MM.1S (cell line): ENCODE measurements around the gene HS6ST1.

ENCODE experiments used
- DNase-seq: peaks from one replicate; pipeline ENCODE4 v3.0.0-alpha.2; 2015
- H2AFZ ChIP-seq: fragments of 300-600 bp; sonication (generic); 2 replicates; pipeline ENCODE4 v1.6.0; 2016; ENCODE audit warnings: antibody characterized with exemption, low read length
- H3F3A ChIP-seq: fragments of 300-600 bp; sonication (generic); 2 replicates; pipeline ENCODE4 v1.6.1; 2016; ENCODE audit warnings: mild to moderate bottlenecking, antibody characterized with exemption, low read length, moderate library complexity, mixed read lengths; ENCODE audit not compliant: insufficient read depth
- H3K27ac ChIP-seq: fragments of 300-600 bp; sonication (generic); 2 replicates; pipeline ENCODE4 v1.5.1; 2016; ENCODE audit warnings: mild to moderate bottlenecking, low read length
- H3K27me3 ChIP-seq: fragments of 300-600 bp; sonication (generic); replicated peaks from 2 replicates; pipeline ENCODE4 v1.6.0; 2016; ENCODE audit warnings: low read length; ENCODE audit not compliant: insufficient read depth
- H3K36me3 ChIP-seq: fragments of 300-600 bp; sonication (generic); replicated peaks from 2 replicates; pipeline ENCODE4 v1.6.1; 2016; ENCODE audit warnings: mild to moderate bottlenecking, low read length, mixed read lengths; ENCODE audit not compliant: insufficient read depth
- H3K4me1 ChIP-seq: fragments of 300-600 bp; sonication (generic); 2 replicates; pipeline ENCODE4 v1.6.1; 2016; ENCODE audit warnings: low read length, mixed read lengths
- H3K4me2 ChIP-seq: fragments of 300-600 bp; sonication (generic); 2 replicates; pipeline ENCODE4 v1.6.0; 2016; ENCODE audit warnings: low read depth, low read length
- H3K4me3 ChIP-seq: fragments of 300-600 bp; sonication (generic); 2 replicates; pipeline ENCODE4 v1.5.1; 2016; ENCODE audit warnings: low read length, mixed read lengths
- H3K79me2 ChIP-seq: fragments of 300-600 bp; sonication (generic); 2 replicates; pipeline ENCODE4 v1.6.1; 2016; ENCODE audit warnings: mixed run types, low read length, mixed read lengths
- H3K9ac ChIP-seq: fragments of 300-600 bp; sonication (generic); 2 replicates; pipeline ENCODE4 v1.6.1; 2016; ENCODE audit warnings: low read length, mixed read lengths
- H3K9me2 ChIP-seq: fragments of 300-600 bp; sonication (generic); replicated peaks from 2 replicates; pipeline ENCODE4 v1.6.1; 2016; ENCODE audit warnings: mild to moderate bottlenecking, low read length, mixed read lengths; ENCODE audit not compliant: insufficient read depth
- H3K9me3 ChIP-seq: fragments of 300-600 bp; sonication (generic); replicated peaks from 2 replicates; pipeline ENCODE4 v1.6.1; 2016; ENCODE audit warnings: mild to moderate bottlenecking, low read length, mixed read lengths; ENCODE audit not compliant: insufficient read depth
- H4K20me1 ChIP-seq: fragments of 300-600 bp; sonication (generic); 2 replicates; pipeline ENCODE4 v1.6.1; 2016; ENCODE audit warnings: mild to moderate bottlenecking, low read length, moderate library complexity, mixed read lengths; ENCODE audit not compliant: insufficient read depth
- CTCF ChIP-seq: fragments of 300-600 bp; sonication (generic); IDR thresholded peaks from 2 replicates; pipeline ENCODE4 v1.5.1; 2016; ENCODE audit warnings: antibody characterized with exemption, low read length, mixed read lengths
- EZH2 ChIP-seq: fragments of 300-600 bp; sonication (generic); optimal IDR thresholded peaks from 2 replicates; pipeline ENCODE3; 2017; ENCODE audit warnings: low read depth, mild to moderate bottlenecking, antibody characterized with exemption, low read length, mixed read lengths
- EZH2phosphoT487 ChIP-seq: fragments of 300-600 bp; sonication (generic); IDR thresholded peaks from 2 replicates; pipeline ENCODE4 v1.6.1; 2018; ENCODE audit warnings: antibody characterized with exemption, low read length

HS6ST1 gene

GRCh38 chr2:128362889-128363228, 44.2 kb upstream of the HS6ST1 start:
- no peaks in the 10 kb centered on the region for H3K9me2 ChIP-seq
- DNase-seq, result no peak
- H3K27ac ChIP-seq, result no peak overlapping the region
- H3K27me3 ChIP-seq, result no peaks in the 10 kb centered on the region
- no peak overlapping the region for H3K9ac ChIP-seq
- H3F3A ChIP-seq, result no peaks in the 10 kb centered on the region
- no peak overlapping the region for H2AFZ ChIP-seq
- no peaks in the 10 kb centered on the region for H3K79me2 ChIP-seq
- H3K36me3 ChIP-seq, result no peaks in the 10 kb centered on the region
- TF ChIP-seq EZH2phosphoT487, result no peak
- no peaks in the 10 kb centered on the region for H4K20me1 ChIP-seq
- no peaks in the 10 kb centered on the region for H3K9me3 ChIP-seq
- no peak overlapping the region for H3K4me3 ChIP-seq
- H3K4me2 ChIP-seq, result no peak overlapping the region
- H3K4me1 ChIP-seq, result no peaks in the 10 kb centered on the region

- Histone ChIP-seq H3K79me2 (no peaks in the 10 kb centered on the region), H3K4me1 (no peaks in the 10 kb centered on the region), H3K9ac (no peak overlapping the region), H3K9me2 (no peaks in the 10 kb centered on the region), H2AFZ (no peak overlapping the region), H3F3A (no peaks in the 10 kb centered on the region), H3K27me3 (no peaks in the 10 kb centered on the region), H3K4me3 (no peak overlapping the region), H4K20me1 (no peaks in the 10 kb centered on the region), H3K9me3 (no peaks in the 10 kb centered on the region), H3K4me2 (no peak overlapping the region), H3K36me3 (no peaks in the 10 kb centered on the region), H3K27ac (no peak overlapping the region)
- TF ChIP-seq EZH2 (no peak), EZH2phosphoT487 (no peak), CTCF (no peak)
- no peak for DNase-seq
These were observed 43.7 kb upstream of the HS6ST1 start for GRCh38 chr2:128362176-128362888.

- Histone ChIP-seq H3K9ac (no peak overlapping the region), H3K9me3 (no peaks in the 10 kb centered on the region), H3K27me3 (no peaks in the 10 kb centered on the region), H4K20me1 (no peaks in the 10 kb centered on the region), H3F3A (no peaks in the 10 kb centered on the region), H3K4me1 (no peaks in the 10 kb centered on the region), H3K4me2 (no peak overlapping the region), H2AFZ (no peak overlapping the region), H3K9me2 (no peaks in the 10 kb centered on the region), H3K36me3 (no peaks in the 10 kb centered on the region), H3K4me3 (no peak overlapping the region), H3K79me2 (no peaks in the 10 kb centered on the region), H3K27ac (no peak overlapping the region)
- DNase-seq, result no peak
- TF ChIP-seq CTCF (no peak), EZH2 (no peak), EZH2phosphoT487 (no peak)
These were observed 42.9 kb upstream of the HS6ST1 start for GRCh38 chr2:128361376-128362131.

- no peaks in the 10 kb centered on the region for H3K4me1 ChIP-seq
- TF ChIP-seq EZH2phosphoT487 (no peak), CTCF (no peak), EZH2 (no peak)
- no peaks in the 10 kb centered on the region for H4K20me1 ChIP-seq
- no peak overlapping the region for H3K4me2 ChIP-seq
- H3K4me3 ChIP-seq, result no peak overlapping the region
- H3F3A ChIP-seq, result no peaks in the 10 kb centered on the region
- no peaks in the 10 kb centered on the region for H3K27me3 ChIP-seq
- no peaks in the 10 kb centered on the region for H3K36me3 ChIP-seq
- no peak overlapping the region for H3K27ac ChIP-seq
- no peaks in the 10 kb centered on the region for H3K79me2 ChIP-seq
- no peaks in the 10 kb centered on the region for H3K9me3 ChIP-seq
- H3K9me2 ChIP-seq, result no peaks in the 10 kb centered on the region
- DNase-seq, result no peak
- no peak overlapping the region for H2AFZ ChIP-seq
- no peak overlapping the region for H3K9ac ChIP-seq
These were observed 42.0 kb upstream of the HS6ST1 start for GRCh38 chr2:128360711-128361110.
